Eye (tissue), 1 donor: ENCODE data around the gene MGAT5.

Experiments used
- DNase-seq: peaks from one replicate; pipeline ENCODE4 v3.0.0-alpha.2; 2015

The MGAT5 gene

DNA sequence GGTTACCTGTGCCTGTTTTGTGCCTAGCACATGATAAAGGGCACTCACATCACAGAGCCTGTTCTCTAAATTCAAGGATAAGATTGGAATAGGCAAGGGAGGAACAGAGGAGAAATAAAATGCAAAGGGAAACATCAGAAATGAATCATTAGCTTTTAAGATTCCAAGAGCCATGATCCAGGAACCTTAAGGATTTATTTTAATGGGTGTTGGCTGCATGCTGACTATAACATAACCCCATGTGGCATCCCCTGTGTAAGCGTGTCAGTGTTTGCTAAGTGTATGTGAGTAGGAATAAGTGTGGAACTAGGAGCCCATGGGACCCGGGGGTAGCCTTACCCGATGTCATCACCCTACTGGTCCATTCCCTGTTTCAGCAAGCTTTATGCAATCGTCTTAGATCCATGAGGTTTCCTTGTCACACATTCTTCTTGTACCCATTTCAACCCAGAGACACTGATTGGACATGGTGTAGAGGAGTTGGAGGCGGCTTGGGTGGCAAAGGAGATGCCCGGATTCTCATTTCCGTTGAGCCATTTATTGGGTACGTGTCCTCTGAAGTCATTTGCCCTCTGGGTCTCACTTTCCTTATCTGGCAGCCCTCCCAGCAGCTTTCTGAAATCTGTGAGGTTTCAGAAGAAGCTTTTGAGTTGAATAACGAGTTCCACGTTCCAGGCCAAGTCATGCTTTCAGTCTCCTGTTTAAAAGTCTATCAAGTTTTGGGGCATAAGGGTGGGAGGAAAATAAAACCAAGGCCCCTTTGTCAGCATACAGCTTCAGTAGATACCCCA, 117.0 kb downstream of the MGAT5 start:
- no peak for DNase-seq

DNA sequence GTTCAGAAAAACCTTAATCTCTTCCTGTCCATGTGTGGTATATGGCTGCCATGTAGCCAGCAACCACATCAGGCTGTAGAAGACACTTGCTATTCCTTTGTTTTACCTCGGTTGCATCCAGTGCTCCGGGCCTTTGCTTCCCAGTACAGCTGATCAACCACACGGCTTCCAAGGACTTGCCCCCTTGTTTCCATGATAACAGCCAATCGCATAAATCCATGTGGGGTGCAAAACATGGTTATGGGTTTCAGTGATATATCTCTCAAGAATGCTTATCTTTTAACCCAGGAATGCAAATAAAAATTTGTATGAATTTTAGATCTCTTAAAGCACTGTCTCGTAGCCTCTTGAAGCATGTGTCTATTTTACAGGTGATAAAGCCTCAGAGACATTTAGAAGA, 118.3 kb downstream of the MGAT5 start:
- no peak for DNase-seq

DNA sequence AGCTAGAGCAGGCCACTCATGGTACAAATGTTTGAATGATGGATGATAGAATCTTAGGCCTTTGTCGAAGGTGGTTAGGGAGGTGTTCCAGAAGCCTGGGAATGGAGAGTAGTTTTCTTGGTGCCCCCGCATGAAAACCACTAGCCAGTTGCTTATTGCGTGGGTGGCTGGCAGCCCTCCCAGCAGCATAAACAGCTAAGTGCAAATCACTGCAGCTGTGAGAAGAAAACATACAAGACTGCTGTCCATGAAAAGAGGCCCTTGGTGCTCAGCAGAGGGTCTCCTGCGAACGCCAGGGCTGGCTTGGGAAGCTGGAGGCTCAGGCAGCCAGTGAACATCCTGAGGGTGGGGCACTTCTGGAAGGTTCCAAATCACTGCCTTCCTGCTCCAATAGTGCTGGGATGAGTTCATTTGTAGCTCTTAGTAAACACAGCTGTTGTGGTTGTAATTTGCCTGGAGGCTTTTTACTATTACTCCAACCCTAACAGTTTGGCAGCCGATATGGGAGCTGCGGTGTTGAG, 118.8 kb downstream of the MGAT5 start:
- no peak for DNase-seq

DNA sequence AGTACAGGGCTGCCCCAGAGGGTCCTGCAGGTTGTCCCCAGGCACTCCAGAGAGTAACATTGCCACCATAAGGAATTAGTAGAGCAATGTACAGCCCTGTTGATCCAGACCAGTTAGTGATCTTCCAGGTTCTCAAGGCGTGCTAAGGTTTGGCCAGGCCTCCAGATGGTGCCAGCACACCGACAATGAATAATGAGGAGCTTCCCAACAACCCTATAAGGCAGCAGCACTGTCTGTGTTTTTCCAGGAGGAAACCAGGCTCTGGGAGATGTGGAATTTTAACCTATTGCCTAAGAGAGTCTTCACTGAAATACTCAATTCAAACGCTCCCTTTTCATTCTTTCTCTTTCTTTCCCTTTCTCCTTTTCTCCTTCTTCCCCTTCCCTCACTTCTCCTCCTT, 122.1 kb downstream of the MGAT5 start:
- DNase-seq: peak; percentile 46

DNA sequence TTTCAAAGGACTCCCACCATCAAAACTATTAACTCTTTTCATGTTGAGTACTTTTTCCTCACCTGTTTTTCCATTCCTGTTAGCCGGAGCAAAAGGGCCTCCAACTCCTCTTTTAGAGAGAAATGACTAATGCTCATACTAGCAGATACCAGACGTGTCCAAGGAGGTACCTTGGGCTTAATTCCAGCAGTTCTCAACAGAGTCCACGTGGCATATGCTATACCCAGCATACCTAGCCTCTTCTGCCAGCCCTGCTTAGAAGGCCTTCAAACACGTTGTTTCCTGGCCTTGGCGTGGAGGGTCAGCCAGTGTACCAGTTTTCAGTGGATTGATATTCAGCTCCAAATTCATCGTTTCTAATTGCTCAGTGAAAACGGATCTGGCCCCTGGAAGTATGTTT, 123.9 kb downstream of the MGAT5 start:
- DNase-seq: no peak

DNA sequence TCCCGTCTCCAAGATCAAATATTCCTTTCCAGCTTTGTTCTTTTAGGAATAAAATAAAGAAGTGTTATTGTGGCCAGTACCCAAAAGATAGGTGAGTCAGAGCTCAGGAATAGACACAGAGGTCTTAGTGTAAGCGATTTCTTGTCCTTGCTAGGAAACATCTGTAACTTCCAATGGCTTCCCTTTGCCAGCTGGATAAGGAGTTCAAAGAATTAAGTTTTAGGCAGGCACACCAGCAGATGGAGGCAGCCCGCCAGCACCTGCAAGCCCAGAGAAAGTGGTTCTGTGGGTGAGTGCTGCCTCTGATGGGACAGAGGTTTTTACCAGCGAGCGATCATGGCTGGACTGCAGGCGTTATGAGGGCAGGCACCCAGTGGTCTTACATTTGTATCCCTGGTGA, 125.4 kb downstream of the MGAT5 start:
- no peak for DNase-seq

DNA sequence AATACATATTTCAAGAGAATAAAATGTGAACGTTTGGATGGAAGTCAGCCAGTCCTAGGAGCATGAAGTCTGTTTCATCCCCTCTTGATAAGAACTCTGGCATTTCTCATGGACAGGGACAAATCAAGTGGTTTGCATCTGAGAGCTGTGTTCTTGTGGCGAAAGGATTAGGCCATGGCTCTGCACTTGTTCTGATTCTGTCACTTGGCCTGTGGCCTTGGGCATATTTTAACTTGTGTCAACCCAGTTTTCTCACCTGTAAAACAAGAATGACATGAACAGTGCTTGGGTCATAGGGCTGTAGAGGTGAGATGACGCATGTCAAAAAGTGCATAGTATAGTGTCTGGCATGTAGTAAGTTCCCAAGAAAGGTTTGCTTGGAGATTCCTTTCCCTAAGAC, 125.8 kb downstream of the MGAT5 start:
- no peak for DNase-seq

DNA sequence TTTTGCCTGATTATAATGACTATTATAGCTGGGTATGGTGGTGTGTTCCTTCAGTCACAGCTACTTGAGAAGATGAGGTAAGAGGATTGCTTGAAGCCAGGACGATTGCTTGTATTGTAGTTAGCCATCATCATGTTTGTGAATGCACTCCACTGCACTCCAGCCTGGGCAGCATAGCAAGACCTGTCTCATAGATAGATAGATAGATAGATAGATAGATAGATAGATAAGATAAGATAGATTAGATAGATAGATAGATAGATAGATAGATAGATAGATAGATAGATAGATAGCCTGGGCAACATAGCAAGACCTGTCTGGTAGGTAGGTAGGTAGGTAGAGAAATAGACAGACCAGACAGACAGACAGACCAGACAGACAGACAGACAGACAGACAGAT, 127.3 kb downstream of the MGAT5 start:
- DNase-seq: no peak

DNA sequence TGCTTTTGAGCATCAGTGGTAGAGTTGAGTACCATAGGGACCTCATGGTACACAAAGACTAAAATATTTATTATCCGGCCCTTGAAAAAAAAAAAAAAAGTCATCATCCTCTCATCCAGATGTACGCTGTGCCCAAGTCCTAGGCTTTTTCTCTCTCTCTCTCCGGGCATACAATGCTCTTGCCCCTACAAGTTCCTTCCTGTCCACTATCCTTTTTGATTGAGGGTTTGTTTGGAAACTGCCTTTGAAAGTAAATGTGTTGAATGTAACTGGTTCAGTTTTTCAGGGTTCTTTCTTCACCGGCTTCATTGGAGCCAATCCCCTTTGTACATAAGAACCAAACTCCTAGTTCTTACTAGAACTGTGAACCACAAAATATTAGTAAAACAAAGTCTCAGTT, 130.3 kb downstream of the MGAT5 start:
- no peak for DNase-seq

DNA sequence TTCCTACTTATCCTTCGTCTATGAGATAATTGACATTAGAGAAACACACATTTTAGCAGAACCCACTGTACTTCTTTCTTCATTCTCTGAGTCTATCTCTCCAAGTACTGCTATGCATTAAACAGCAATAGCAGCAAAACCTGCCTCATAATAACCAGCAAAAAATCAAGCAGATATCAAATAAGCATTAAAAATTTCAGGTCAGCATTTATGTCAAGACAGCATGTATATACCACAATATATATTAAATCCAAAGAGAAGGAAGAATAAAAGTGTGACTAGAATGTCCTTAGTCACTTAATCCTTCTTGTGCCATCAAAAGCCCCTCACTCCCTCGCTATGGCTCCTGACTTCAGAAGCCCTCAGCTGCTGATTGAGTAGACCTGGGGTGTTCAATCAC, 131.3 kb downstream of the MGAT5 start:
- no peak for DNase-seq

DNA sequence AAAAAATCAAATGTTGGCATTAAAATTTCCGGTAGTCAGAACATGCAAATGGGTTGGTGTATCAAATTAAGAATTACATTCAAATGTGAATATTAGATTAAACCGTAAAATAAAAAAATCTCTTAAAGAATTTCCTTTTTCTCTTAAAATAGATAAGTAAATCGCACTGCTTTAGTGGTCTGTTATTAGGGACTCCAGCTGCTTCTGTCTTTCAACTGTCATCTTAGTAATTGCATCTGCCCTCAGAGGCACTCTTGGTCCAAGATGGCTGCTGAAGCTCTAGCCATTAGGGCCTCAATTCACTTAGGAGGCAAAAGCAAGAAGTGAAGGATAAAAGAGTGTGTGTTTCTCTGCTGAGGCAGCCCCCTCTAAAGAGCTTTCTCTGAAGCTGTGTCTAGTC, 132.4 kb downstream of the MGAT5 start:
- no peak for DNase-seq

DNA sequence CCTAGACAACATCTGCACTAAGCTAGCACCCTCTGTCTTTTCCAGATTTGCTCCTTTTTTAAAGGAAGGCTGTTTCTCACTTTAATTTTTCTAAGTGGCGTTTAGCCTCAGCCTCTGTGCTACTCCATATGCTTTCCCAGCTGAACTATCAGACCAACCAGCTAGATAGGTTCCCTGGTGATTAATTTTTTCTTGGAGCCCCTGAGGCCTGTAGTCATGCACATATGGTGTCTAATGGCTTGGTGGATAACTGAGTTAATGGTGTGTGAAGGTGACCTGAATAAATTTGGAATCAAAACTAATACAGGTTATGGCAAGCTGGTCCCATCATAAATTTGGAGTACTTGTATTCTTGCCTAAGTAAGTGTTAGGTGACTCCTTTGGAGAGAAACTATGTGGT, 135.5 kb downstream of the MGAT5 start:
- DNase-seq: peak; percentile 39

DNA sequence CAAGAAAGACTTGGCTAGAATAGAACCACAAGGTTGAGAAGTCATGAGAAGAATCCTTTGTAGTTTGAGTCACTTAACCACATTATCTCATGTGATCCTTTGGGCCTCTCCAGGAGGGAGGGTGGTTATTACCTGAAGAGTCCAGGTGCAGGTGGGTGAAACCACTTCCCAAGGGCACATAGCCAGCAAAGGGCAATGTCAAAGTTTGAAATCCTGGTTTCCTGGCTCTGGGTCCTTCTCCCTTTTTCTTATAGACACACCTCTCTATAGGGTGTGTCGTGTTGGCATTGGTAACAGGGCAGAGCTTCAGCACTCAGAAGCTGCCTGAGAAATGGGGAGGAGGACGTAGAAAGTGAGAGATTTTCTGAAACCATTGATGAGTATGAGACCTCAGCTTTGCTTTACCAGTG, 137.9 kb downstream of the MGAT5 start:
- no peak for DNase-seq

DNA sequence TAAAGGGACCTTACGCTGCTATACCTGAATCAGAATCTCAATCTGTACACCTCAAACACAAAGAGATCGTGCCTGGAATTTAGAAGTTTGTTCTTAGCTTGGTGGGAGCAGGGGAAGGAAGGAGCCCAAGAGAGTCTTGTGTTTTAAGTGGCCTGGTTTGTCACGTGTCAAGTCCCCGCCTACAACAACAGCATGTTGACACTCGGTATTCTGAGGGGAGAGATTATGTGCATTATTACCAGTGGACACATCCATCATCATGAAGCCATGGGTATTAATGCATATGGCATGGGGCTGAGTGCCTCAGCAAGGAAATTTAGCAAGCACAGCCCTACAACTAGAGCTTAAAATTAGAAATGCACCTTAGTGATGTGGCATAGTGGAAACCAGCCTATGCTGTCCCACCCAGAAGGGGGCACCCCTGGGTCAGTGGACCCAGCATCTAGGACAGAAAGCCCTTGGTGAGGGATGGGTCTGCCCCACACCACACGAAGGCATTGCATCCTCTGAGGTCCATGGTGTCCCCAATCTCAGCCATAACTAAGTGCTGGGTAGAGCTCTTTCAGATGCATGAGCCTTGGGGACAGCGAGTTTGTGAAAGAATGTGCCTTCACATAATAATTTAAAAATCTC, 138.7 kb downstream of the MGAT5 start:
- no peak for DNase-seq

DNA sequence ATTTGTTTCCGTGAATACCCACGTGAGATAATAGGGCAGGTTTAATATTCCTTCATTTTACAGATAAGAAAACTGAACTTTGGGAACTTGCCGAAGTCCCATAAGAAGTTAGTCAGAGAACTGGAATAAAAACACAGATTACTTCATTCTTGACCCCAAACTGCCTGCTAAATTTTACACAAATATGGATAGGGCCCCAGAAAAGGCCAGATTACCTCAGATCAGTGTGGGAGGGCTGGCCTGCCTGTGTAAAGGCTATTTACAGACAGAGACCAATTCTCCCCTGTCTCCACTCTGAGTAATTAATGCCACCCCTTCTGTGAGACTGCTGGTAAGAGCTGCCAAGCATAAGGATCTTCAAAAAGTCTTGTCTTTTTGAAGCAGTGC, 139.2 kb downstream of the MGAT5 start:
- DNase-seq: no peak

DNA sequence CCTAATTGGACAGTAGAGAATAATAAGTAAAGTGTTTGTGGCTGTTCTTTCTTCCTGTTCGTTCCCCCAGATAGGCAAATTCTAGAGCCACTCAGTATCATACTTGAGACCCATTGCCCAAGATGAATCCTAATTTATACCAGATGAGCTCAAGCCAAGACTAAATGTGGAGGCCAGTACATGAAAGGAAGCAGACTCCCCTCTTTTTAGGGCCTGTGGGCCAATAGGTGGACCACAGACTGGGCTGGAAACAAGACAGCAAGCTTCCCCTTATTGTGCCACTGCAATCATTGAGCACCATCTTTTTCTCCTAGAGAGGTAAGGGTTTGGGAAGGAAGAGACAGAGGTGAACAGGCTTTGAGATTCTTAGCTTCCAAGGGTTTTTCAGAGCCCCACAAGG, 141.9 kb downstream of the MGAT5 start:
- DNase-seq: no peak

DNA sequence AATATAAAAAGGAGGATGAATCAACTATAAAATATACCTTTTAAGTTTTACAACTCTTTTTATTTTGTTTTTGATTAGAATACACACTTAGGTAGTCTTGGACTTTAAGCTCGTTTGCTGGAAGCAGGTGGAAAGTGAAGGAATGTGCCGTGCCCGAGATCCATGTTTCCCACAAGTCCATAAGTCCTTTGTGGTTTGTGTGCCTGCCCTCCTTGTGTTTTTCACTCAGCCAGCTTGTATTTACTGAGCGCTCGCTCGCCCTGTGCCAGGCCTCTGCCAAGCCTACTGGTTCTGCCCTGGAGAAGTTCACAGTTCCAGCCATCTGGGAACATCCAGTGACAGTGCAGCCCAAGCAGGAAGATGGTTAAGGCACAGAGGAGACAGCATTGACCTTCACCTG, 142.6 kb downstream of the MGAT5 start:
- DNase-seq: no peak

DNA sequence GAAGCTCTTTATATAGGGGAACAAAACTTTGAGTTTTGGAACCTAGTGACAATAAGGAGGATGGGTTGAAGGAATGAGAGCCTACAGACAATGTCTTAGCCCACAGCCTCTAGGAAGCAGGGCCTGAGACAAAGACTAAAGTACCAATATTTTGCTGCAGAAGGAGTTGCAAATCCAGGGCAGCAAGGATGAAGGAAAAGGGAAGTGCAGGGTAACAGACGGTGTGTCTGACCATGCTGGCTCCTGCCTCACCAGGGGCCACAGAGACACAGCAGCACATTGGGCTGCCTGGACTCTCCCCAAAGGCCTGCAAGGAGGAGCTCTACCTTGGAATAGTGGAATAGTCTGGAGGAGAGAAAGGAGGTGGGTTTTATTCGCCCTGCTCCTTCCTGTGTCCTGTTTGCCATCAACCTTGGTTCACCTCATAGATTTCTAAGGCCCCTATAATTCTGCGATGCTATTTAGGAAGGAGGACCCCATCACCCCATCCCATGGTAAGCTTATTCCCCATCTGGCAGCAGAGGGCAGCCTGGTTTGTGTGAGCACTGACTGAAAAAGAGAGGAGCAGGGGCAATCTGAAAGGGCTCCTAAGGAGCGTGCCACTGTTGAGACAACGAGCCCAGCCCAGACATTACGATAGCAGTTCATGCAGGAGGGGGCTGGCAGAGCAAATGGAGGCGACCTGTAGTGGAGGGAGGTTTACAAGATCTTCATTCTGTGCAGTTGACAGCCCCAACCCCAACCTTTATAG, 143.4 kb downstream of the MGAT5 start:
- DNase-seq: no peak

DNA sequence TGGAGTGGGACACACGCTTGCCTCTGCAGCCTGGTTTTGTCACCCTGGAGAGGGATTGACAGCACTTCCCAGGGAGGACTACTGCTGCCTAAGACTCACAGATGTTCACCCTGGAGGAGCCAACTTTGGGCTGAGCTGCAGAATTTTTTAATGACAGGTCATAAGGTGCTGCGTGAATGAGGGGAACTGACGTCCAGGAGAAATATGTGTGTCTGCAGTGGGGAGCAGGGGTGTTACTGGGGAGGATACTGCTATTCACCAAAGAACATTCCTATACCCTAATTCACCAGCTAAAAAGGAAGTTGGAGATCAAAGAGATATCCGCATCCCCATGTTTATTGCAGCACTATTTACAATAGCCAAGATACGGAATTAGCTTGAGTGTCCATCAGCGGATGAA, 144.4 kb downstream of the MGAT5 start:
- no peak for DNase-seq

DNA sequence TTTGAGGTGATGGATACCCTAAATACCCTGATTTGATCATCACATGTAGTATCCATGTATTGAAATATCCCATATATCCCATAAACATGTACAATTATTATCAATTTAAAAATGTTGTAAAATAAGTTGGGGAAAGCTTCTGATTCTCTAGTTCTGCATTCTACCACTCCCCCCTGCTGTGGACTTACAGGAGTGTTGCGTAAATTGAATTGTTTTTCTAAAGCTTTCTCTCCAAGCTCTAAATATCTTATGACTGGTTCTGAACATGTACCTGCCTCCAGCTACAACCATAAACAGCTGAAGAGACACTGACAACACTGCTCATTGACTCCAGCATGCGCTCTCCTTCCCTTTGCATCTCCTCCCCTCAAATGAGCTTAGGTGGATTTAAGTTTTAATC, 145.2 kb downstream of the MGAT5 start:
- no peak for DNase-seq

DNA sequence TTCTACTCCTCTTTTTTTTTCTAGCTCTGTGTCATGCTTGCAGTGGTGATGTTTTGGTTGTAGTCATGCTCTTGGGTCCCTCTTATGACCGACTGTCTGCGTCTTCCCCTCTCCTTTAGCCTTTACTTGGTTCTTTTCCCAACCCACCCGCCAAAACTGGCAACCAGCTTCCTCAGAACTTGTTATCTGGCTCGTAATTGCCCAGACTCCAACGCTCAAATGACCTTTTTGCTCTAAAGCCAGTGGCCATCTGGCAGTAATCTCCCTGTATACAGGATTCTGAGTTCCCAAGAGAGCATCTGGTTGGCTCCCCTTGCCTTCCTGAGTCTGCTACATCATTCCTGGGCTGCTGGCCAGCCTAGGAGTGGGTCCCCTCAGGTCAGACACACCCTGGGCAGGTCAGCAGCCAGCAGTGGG, 147.2 kb downstream of the MGAT5 start:
- no peak for DNase-seq

DNA sequence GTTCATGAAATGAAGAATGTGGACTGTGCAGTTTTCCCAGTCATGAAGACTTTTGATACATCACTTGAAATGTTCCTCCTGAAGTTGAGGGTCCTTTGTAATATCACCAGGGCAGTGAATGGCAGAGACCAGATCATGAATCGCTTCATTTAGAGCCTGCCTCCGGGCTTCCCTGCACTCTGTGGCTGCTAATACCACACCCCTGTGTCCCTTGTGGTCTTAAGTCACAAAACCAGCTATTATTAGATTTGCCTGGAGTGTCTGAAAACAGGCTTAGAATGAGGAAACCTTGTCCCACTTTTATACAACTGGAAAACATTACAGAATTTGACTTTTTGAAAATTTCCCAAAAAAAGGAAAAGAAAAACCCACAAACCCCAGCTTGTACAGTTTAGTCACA, 147.9 kb downstream of the MGAT5 start:
- no peak for DNase-seq

DNA sequence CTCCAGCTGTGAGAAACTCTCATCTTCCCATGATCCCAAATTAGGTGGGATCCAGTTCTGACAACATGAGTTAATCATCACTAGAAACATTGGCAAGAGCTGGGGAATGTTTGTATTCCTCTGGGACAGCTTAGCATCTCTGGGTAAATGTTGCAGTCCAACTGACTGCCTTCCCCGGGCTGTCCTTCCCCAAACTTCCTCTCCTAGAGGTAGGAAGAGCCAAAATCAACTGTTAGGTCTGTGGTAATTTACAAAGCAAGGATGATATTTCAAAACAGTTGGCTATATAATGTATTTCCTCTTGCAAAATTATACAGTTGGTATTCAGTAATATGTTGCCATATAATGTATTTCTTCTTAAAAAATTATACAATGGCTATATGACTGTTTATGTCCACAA, 148.5 kb downstream of the MGAT5 start:
- peak; percentile 26 for DNase-seq

DNA sequence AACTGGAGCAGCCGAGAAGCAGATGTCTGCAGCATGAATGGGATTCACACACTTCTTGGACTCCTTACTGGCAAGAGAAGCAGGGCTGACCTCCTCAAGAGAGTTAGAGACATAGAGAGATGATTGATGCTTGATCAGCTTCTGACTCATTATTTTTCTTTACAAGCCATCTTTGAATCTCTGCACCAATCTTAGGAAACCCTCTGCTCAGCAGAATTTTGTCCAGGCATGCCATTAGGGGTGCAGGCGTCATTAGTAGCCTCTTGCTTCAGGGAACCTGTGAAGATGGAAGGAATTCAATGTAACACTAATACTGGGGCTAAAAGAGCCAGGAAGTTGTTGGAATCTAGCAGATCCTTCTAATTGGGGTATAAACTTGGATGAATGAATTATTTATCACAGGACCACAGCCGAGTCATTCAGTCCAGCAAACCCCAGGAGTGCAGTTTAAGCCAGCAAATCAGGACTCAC, 151.8 kb downstream of the MGAT5 start:
- DNase-seq: no peak
